ENCODE results near the gene S100A3.

Gene S100A3

DNA sequence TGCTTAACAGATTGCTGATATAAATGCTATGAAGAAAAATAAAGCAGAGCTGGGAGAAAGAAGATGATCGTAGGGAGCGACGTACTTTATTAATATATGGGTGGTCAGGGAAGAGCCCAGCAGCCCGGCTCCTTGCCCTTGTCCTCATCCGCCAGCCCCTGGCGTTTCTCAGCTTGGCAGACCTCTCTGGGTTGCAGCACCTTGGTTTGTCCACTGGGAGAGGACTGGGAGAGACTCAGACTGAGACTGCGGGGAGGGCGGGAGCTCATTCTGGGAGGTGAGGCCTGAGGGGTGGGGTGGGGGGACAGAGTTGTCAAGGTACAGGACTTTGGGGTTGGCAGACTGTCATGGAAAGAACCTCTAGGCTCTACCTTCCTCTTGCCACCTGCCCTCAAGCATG, 3.3 kb upstream of the S100A3 start:
- H4K20me1 ChIP-seq (ENCODE audit: insufficient read depth, low read length): no peaks in the 10 kb centered on the region
- no peak overlapping the region for H3K4me3 ChIP-seq (ENCODE audit: low read depth in 1 of 2, low read length in 2 of 2)
- no peak overlapping the region for H3K27ac ChIP-seq (ENCODE audit: low read length)
- H3K9me3 ChIP-seq (ENCODE audit: insufficient read depth, low read length, severe bottlenecking): no peaks in the 10 kb centered on the region
- no peaks in the 10 kb centered on the region for H3K27me3 ChIP-seq (ENCODE audit: insufficient read depth, low read length, poor library complexity)
- no peak for DNase-seq
- TF ChIP-seq, protein P1, sequence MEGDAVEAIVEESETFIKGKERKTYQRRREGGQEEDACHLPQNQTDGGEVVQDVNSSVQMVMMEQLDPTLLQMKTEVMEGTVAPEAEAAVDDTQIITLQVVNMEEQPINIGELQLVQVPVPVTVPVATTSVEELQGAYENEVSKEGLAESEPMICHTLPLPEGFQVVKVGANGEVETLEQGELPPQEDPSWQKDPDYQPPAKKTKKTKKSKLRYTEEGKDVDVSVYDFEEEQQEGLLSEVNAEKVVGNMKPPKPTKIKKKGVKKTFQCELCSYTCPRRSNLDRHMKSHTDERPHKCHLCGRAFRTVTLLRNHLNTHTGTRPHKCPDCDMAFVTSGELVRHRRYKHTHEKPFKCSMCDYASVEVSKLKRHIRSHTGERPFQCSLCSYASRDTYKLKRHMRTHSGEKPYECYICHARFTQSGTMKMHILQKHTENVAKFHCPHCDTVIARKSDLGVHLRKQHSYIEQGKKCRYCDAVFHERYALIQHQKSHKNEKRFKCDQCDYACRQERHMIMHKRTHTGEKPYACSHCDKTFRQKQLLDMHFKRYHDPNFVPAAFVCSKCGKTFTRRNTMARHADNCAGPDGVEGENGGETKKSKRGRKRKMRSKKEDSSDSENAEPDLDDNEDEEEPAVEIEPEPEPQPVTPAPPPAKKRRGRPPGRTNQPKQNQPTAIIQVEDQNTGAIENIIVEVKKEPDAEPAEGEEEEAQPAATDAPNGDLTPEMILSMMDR (IDR thresholded peaks at IDR 0.05; ENCODE audit: borderline replicate concordance, extremely low read depth, low read length, poor library complexity, severe bottlenecking): no peak
- no peak for TF ChIP-seq EZH2 (IDR thresholded peaks at IDR 0.05; ENCODE audit: borderline replicate concordance, low read depth, low read length, severe bottlenecking)
- no peaks in the 10 kb centered on the region for H3K36me3 ChIP-seq (ENCODE audit: insufficient read depth, low read length)
- no peak overlapping the region for H3K4me2 ChIP-seq (ENCODE audit: insufficient read depth, low read length)
- H3K4me1 ChIP-seq (ENCODE audit: insufficient read depth, low read length): no peaks in the 10 kb centered on the region
- ATAC-seq (ENCODE audit: insufficient read depth, low read depth): no peak
- H2AFZ ChIP-seq (ENCODE audit: low read depth, low read length): no peak overlapping the region
- no peak overlapping the region for H3K9ac ChIP-seq (ENCODE audit: low read depth, low read length)
- H3K79me2 ChIP-seq (ENCODE audit: insufficient read depth, low read length): no peaks in the 10 kb centered on the region

DNA sequence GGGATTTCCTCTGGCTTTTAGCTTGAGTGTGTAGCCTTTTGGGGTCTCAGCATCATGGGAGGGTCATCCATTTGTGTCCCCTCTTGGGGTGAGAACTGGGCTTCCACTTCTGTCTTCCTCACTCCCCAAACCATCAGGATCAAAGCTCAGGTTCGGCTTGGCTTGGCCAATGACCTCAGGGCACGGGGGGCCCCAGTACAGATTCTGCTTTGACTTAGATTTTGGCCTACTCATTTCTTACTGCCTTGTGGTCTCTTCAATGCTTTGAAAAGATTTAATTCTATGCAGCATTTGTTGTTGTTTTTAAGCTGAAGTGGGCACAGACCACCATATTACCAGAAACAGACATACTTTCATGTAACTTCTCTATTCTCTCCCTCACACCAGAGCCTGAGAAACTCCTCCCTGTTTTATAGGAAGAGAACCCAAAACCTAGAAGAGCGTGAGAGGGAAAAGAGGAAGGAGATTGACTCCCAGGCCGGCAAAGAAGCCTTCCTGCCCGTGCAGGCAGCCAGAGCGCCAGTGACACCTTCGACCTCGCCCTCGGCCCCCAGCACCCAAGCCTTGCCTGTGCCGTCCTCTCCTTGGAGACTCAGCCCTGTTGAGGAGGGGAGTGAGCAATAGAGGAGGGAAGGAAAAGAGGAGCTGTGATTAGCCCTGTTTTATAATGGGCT, 1.9 kb upstream of the S100A3 start:
- Histone ChIP-seq H3K9ac (ENCODE audit: low read depth, low read length) (no peak overlapping the region), H3K4me3 (ENCODE audit: low read depth in 1 of 2, low read length in 2 of 2) (no peak overlapping the region), H4K20me1 (ENCODE audit: insufficient read depth, low read length) (no peaks in the 10 kb centered on the region), H2AFZ (ENCODE audit: low read depth, low read length) (no peak overlapping the region), H3K27me3 (ENCODE audit: insufficient read depth, low read length, poor library complexity) (no peaks in the 10 kb centered on the region), H3K4me2 (ENCODE audit: insufficient read depth, low read length) (no peak overlapping the region), H3K79me2 (ENCODE audit: insufficient read depth, low read length) (no peaks in the 10 kb centered on the region), H3K4me1 (ENCODE audit: insufficient read depth, low read length) (peaks cover 7% of the 10 kb centered on the region), H3K36me3 (ENCODE audit: insufficient read depth, low read length) (no peaks in the 10 kb centered on the region), H3K9me3 (ENCODE audit: insufficient read depth, low read length, severe bottlenecking) (no peaks in the 10 kb centered on the region), H3K27ac (ENCODE audit: low read length) (no peak overlapping the region)
- DNase-seq (no peak), ATAC-seq (ENCODE audit: insufficient read depth, low read depth) (no peak)
- TF ChIP-seq, protein P1 (IDR thresholded peaks at IDR 0.05; ENCODE audit: borderline replicate concordance, extremely low read depth, low read length, poor library complexity, severe bottlenecking): no peak
- TF ChIP-seq EZH2 (IDR thresholded peaks at IDR 0.05; ENCODE audit: borderline replicate concordance, low read depth, low read length, severe bottlenecking): no peak

DNA sequence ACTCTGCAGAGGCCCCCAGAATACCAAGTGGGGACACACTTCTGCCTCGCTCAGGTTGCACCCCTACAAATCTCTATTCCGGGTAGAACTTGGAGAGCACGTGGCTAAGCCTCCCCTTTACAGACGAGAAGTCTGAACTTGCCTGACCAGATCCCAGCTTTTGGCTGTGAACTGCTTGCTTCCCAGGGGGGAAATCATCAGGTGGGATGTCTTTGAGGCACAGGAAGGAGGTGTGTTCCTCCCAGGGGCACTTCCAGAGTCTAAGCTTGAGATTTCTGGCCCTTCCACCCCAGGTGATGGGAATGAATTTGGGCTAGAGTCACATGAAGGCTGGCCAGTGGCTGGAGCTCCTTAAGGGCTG, 1.3 kb upstream of the S100A3 start:
- Histone ChIP-seq H3K36me3 (ENCODE audit: insufficient read depth, low read length) (no peaks in the 10 kb centered on the region), H4K20me1 (ENCODE audit: insufficient read depth, low read length) (no peaks in the 10 kb centered on the region), H3K4me3 (ENCODE audit: low read depth in 1 of 2, low read length in 2 of 2) (no peak overlapping the region), H3K27ac (ENCODE audit: low read length) (no peak overlapping the region), H2AFZ (ENCODE audit: low read depth, low read length) (no peak overlapping the region), H3K9ac (ENCODE audit: low read depth, low read length) (no peak overlapping the region), H3K79me2 (ENCODE audit: insufficient read depth, low read length) (no peaks in the 10 kb centered on the region), H3K27me3 (ENCODE audit: insufficient read depth, low read length, poor library complexity) (no peaks in the 10 kb centered on the region), H3K4me1 (ENCODE audit: insufficient read depth, low read length) (peaks cover 13% of the 10 kb centered on the region), H3K4me2 (ENCODE audit: insufficient read depth, low read length) (no peak overlapping the region), H3K9me3 (ENCODE audit: insufficient read depth, low read length, severe bottlenecking) (no peaks in the 10 kb centered on the region)
- ATAC-seq (ENCODE audit: insufficient read depth, low read depth) (no peak), DNase-seq (no peak)
- TF ChIP-seq, protein P1 (IDR thresholded peaks at IDR 0.05; ENCODE audit: borderline replicate concordance, extremely low read depth, low read length, poor library complexity, severe bottlenecking): no peak
- no peak for TF ChIP-seq EZH2 (IDR thresholded peaks at IDR 0.05; ENCODE audit: borderline replicate concordance, low read depth, low read length, severe bottlenecking)

All from DND-41 (cell line).